ENCODE results near the gene GJB4. TPM values are rescaled to one million over a fixed set of nuclear protein-coding genes. Genes with fewer than 3 reads are reported as not detected.
A peak's percentile ranks its signal among the peaks of the same experiment; 100 is the strongest.

The GJB4 gene
- total RNA-seq, 1 experiment from 2014 or later: not detected

- DNase-seq (ENCODE audit: low read depth): no peak
These were observed 18.2 kb downstream of the GJB4 start for GRCh38 chr1:34777519-34778321.

- no peak for DNase-seq (ENCODE audit: low read depth)
These were observed 18.8 kb downstream of the GJB4 start for GRCh38 chr1:34778381-34778780.

GRCh38 chr1:34779005-34779404, 19.5 kb downstream of the GJB4 start:
- no peak for DNase-seq (ENCODE audit: low read depth)

- DNase-seq (ENCODE audit: low read depth): no peak
These were observed 20.0 kb downstream of the GJB4 start for GRCh38 chr1:34779526-34779925.

- DNase-seq (ENCODE audit: low read depth): no peak
These were observed 20.4 kb downstream of the GJB4 start for GRCh38 chr1:34779962-34780361.

GRCh38 chr1:34780528-34780927, 21.0 kb downstream of the GJB4 start:
- no peak for DNase-seq (ENCODE audit: low read depth)

GRCh38 chr1:34781071-34781843, 21.7 kb downstream of the GJB4 start, which contains the start of gene GJB3:
Gene GJB3, plus strand, starts transcription at chr1:34781214. Its CDS starts 3,549 bp downstream, at chr1:34784763.
- no peak for DNase-seq (ENCODE audit: low read depth)

GRCh38 chr1:34781844-34782391, 22.4 kb downstream of the GJB4 start:
- no peak for DNase-seq (ENCODE audit: low read depth)

GRCh38 chr1:34784751-34785221, 25.2 kb downstream of the GJB4 start:
- no peak for DNase-seq (ENCODE audit: low read depth)

GRCh38 chr1:34785231-34785874, 25.8 kb downstream of the GJB4 start:
- no peak for DNase-seq (ENCODE audit: low read depth)

GRCh38 chr1:34785875-34786470, 26.4 kb downstream of the GJB4 start:
- DNase-seq (ENCODE audit: low read depth): no peak

GRCh38 chr1:34786521-34787325, 27.2 kb downstream of the GJB4 start:
- DNase-seq (ENCODE audit: low read depth): peak; percentile 52

- no peak for DNase-seq (ENCODE audit: low read depth)
These were observed 28.2 kb downstream of the GJB4 start for GRCh38 chr1:34787461-34788420.

GRCh38 chr1:34790985-34791384, 31.4 kb downstream of the GJB4 start:
- DNase-seq (ENCODE audit: low read depth): no peak

- DNase-seq (ENCODE audit: low read depth): no peak
These were observed 32.9 kb downstream of the GJB4 start for GRCh38 chr1:34792424-34792823.

- DNase-seq (ENCODE audit: low read depth): no peak
These were observed 33.6 kb downstream of the GJB4 start, which contains the start of gene GJA4 for GRCh38 chr1:34792868-34793727. Gene GJA4, plus strand, starts transcription at chr1:34792999. Its CDS starts 1,215 bp downstream, at chr1:34794214.

GRCh38 chr1:34794001-34794789, 34.7 kb downstream of the GJB4 start:
- DNase-seq (ENCODE audit: low read depth): no peak
